Mesothelial cell of epicardium (in vitro differentiated cells): ENCODE results near the gene STAC3. TPM values are rescaled to one million over a fixed set of nuclear protein-coding genes. Genes with fewer than 3 reads are reported as not detected.

Experiments
- DNase-seq, 2 experiments: peaks; one replicate each; pipeline ENCODE4 v3.0.0; 2021; ENCODE audit warnings: low spot score in 2 of 2; ENCODE audit not compliant: unreplicated experiment in 2 of 2
- H3K27ac Mint-ChIP-seq: 2 replicates; pipeline ENCODE4 v1.8.0; 2021; ENCODE audit warnings: mixed read lengths
- H3K27me3 Mint-ChIP-seq: 2 replicates; pipeline ENCODE4 v1.8.0; 2021; ENCODE audit warnings: low read depth, mixed read lengths
- H3K36me3 Mint-ChIP-seq: 2 replicates; pipeline ENCODE4 v1.8.0; 2021; ENCODE audit warnings: mixed read lengths
- H3K4me1 Mint-ChIP-seq: 2 replicates; pipeline ENCODE4 v1.8.0; 2021; ENCODE audit warnings: mixed read lengths
- H3K4me3 Mint-ChIP-seq: 2 replicates; pipeline ENCODE4 v1.8.0; 2021; ENCODE audit warnings: mild to moderate bottlenecking, moderate library complexity, mixed read lengths
- H3K9me3 Mint-ChIP-seq: 2 replicates; pipeline ENCODE4 v1.8.0; 2021; ENCODE audit warnings: mixed read lengths
- CTCF ChIP-seq: fragments of 200-600 bp; sonication (generic); IDR thresholded peaks from one replicate; pipeline ENCODE4 v1.5.0; 2021; ENCODE audit warnings: antibody characterized with exemption; ENCODE audit not compliant: unreplicated experiment
- total RNA-seq: library from RNA; stranded (reverse); gene quantifications from 3 replicates; pipeline ENCODE4 v1.2.1, GENCODE V29; 2021

Gene STAC3
- total RNA-seq, 1 donor from 2014 or later: 9.8 TPM

DNA sequence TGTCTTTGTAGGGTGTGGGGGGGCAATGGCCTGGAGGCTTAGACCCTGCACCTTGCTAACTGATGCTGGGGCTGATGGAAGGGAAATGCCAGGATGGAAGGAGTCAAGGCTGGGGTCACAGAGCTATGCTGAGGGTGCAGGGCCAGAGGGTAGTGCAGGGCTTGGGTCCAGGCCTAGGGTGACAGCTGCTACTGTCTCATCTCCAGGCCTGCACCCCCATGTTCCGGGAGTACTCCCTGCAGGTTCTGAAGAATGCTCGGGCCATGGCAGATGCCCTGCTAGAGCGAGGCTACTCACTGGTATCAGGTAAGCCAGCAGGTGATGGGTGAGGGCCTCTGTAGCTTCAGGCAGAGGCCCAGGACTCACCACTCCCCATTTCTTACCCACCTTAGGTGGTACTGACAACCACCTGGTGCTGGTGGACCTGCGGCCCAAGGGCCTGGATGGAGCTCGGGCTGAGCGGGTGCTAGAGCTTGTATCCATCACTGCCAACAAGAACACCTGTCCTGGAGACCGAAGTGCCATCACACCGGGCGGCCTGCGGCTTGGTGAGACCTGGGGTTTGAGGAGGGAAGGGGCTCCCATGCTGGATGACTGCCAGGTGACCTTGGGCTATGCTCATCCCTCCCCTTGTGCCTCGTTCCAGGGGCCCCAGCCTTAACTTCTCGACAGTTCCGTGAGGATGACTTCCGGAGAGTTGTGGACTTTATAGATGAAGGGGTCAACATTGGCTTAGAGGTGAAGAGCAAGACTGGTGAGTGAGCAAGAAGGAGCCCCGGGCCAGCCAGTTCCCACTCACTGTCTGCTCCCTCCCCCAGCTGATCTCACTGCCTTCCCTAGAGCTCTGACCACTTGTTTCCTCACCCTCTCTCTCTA is 17.4 kb downstream of the STAC3 start:
- H3K27me3 Mint-ChIP-seq: peaks cover 45% of the 10 kb centered on the region
- H3K4me1 Mint-ChIP-seq: peaks cover 28% of the 10 kb centered on the region
- no peaks in the 10 kb centered on the region for H3K9me3 Mint-ChIP-seq
- DNase-seq: no peak
- no peak overlapping the region for H3K27ac Mint-ChIP-seq
- H3K36me3 Mint-ChIP-seq: peaks cover 26% of the 10 kb centered on the region
- TF ChIP-seq CTCF: no peak
- H3K4me3 Mint-ChIP-seq: no peak overlapping the region

- TF ChIP-seq CTCF: no peak
- Mint-ChIP-seq H3K27me3 (peaks cover 39% of the 10 kb centered on the region), H3K4me1 (peaks cover 26% of the 10 kb centered on the region), H3K4me3 (no peak overlapping the region), H3K36me3 (peaks cover 26% of the 10 kb centered on the region), H3K27ac (no peak overlapping the region), H3K9me3 (no peaks in the 10 kb centered on the region)
- no peak for DNase-seq
Measured at GRCh38 chr12:57232156-57232756, 18.7 kb downstream of the STAC3 start.

DNA sequence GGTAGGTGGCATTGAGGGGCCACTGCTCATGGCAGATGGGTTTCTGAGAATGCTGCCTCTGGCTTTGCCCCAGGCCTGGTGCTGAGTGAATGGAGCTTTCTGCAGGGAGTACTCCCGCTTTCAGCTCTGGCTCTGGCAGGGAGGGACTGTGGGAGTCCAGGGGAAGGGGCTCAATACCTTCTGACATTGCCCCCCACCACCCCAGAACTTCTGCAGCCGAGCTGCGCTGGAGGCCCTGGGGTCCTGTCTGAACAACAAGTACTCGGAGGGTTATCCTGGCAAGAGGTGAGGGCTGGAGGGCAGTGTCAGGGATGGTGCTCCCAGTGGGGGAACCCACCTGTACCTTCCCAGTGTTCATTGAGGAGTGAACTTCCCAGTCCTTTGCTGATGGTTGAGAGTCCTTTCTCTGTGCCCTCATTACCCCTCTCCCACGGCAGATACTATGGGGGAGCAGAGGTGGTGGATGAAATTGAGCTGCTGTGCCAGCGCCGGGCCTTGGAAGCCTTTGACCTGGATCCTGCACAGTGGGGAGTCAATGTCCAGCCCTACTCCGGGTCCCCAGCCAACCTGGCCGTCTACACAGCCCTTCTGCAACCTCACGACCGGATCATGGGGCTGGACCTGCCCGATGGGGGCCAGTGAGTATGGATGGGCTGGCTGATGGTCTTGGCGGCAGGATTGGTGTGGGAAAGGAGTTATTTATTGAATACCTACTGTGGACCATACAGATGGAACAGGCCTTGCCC is 19.5 kb downstream of the STAC3 start:
- Mint-ChIP-seq H3K27ac (no peak overlapping the region), H3K4me1 (peaks cover 27% of the 10 kb centered on the region), H3K4me3 (peak overlapping the region; percentile 95), H3K9me3 (no peaks in the 10 kb centered on the region), H3K36me3 (peaks cover 26% of the 10 kb centered on the region), H3K27me3 (peaks cover 37% of the 10 kb centered on the region)
- TF ChIP-seq CTCF: no peak
- no peak for DNase-seq

DNA sequence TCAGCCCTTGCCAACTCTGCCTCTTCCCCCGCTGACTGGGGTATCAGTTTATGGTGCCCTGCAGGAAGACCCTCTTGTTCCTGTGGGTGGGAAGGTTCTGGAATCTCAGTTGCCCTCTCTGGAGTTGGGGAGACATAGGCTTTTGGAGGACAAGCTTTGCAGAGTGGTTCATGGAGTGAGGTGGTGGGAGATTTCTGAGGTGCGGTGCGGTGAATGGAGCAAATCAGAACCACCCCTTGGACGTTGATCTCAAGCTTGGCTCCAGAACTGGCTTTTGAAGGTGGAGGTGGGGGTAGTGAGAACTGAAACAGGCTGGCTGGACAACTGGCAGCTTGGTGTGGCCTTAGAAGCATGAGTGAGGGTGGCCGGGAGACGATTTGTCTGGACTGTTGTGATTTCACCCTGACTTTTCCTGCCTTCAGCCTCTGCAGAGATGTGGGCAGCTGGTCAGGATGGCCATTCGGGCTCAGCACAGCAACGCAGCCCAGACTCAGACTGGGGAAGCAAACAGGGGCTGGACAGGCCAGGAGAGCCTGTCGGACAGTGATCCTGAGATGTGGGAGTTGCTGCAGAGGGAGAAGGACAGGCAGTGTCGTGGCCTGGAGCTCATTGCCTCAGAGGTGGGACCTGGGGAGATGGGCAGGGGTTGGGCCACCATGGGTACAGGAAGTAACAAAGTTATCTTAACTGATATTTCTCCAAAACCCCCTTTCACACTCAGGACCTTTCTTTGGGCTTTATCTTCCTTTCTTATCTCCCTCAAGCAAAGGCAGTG is 20.4 kb downstream of the STAC3 start:
- Mint-ChIP-seq H3K27ac (peak overlapping the region; percentile 94), H3K4me3 (peak overlapping the region; percentile 95), H3K36me3 (peaks cover 26% of the 10 kb centered on the region), H3K4me1 (peaks cover 32% of the 10 kb centered on the region), H3K9me3 (no peaks in the 10 kb centered on the region), H3K27me3 (peaks cover 37% of the 10 kb centered on the region)
- TF ChIP-seq CTCF: no peak
- no peak for DNase-seq

GRCh38 chr12:57229634-57230380 is 21.2 kb downstream of the STAC3 start, which contains the start of gene SHMT2:
Gene SHMT2 (plus strand): TSS chr12:57229711. CDS start chr12:57229779, 68 bp downstream.
- no peak for TF ChIP-seq CTCF
- H3K4me3 Mint-ChIP-seq: peak within 1 kb of the TSS; percentile 95
- peak within 1 kb of the TSS; percentile 94 for H3K27ac Mint-ChIP-seq
- H3K4me1 Mint-ChIP-seq: peaks cover 35% of the 10 kb centered on the region
- DNase-seq: peak; percentile 90 to 94
- peaks cover 26% of the 10 kb centered on the region for H3K36me3 Mint-ChIP-seq
- H3K9me3 Mint-ChIP-seq: no peaks in the 10 kb centered on the region
- peaks cover 39% of the 10 kb centered on the region for H3K27me3 Mint-ChIP-seq
